ENCODE measurements around the gene SLC9A5. TPM values are rescaled to one million over a fixed set of nuclear protein-coding genes. Genes with fewer than 3 reads are reported as not detected.

The SLC9A5 gene
- total and polyA plus RNA-seq, 4 donors = 0.05 to 0.25 (median 0.09) TPM; not detected in 1

- Histone ChIP-seq H3K27me3 (ENCODE audit: control insufficient read depth in 4 of 4, insufficient read depth in 4 of 4, low read length in 3 of 4) (no peaks in the 10 kb centered on the region), H3K9ac (ENCODE audit: low read depth in 1 of 2, low read length in 2 of 2) (no peak overlapping the region), H3K9me3 (ENCODE audit: control insufficient read depth in 4 of 4, low read length in 3 of 4) (no peaks in the 10 kb centered on the region), H3K4me3 (ENCODE audit: low read depth in 1 of 3, low read length in 3 of 3) (no peak overlapping the region), H3K27ac (ENCODE audit: low read depth in 1 of 2, low read length in 2 of 2) (no peak overlapping the region), H3K36me3 (ENCODE audit: control insufficient read depth in 4 of 4, insufficient read depth in 3 of 4, low read depth in 1 of 4, low read length in 3 of 4) (peaks cover 0 to 16% (median 2%) of the 10 kb centered on the region in 4 donors), H3K4me1 (ENCODE audit: control insufficient read depth in 4 of 4, insufficient read depth in 4 of 4, low read length in 3 of 4) (peaks cover 0 to 7% (median 0%) of the 10 kb centered on the region in 4 donors)
- DNase-seq (ENCODE audit: low spot score) = no peak
- 88% methylated on average over 17 of the region's 17 CpGs for WGBS
- no peak for TF ChIP-seq SP1 (IDR thresholded peaks at IDR 0.05)
- no peak for TF ChIP-seq ATF3 (IDR thresholded peaks at IDR 0.05)
- TF ChIP-seq RXRA (IDR thresholded peaks at IDR 0.05) = no peak
Observed at GRCh38 chr16:67235816-67236562, 12.8 kb upstream of the SLC9A5 start.

- Histone ChIP-seq H3K36me3 (ENCODE audit: control insufficient read depth in 4 of 4, insufficient read depth in 3 of 4, low read depth in 1 of 4, low read length in 3 of 4) (peaks cover 0 to 16% (median 2%) of the 10 kb centered on the region in 4 donors), H3K9me3 (ENCODE audit: control insufficient read depth in 4 of 4, low read length in 3 of 4) (no peaks in the 10 kb centered on the region), H3K4me3 (ENCODE audit: low read depth in 1 of 3, low read length in 3 of 3) (no peak overlapping the region), H3K9ac (ENCODE audit: low read depth in 1 of 2, low read length in 2 of 2) (no peak overlapping the region), H3K27ac (ENCODE audit: low read depth in 1 of 2, low read length in 2 of 2) (no peak overlapping the region), H3K4me1 (ENCODE audit: control insufficient read depth in 4 of 4, insufficient read depth in 4 of 4, low read length in 3 of 4) (peaks cover 0 to 3% (median 1%) of the 10 kb centered on the region in 4 donors), H3K27me3 (ENCODE audit: control insufficient read depth in 4 of 4, insufficient read depth in 4 of 4, low read length in 3 of 4) (no peaks in the 10 kb centered on the region)
- peak; percentile 79 for DNase-seq (ENCODE audit: low spot score)
- WGBS = 73% methylated on average over 50 of the region's 50 CpGs
- TF ChIP-seq FOXA1 (IDR thresholded peaks at IDR 0.05) (no peak), RXRA (IDR thresholded peaks at IDR 0.05) (no peak), JUND (IDR thresholded peaks at IDR 0.05) (no peak), REST (IDR thresholded peaks at IDR 0.05) (no peak), YY1 (IDR thresholded peaks at IDR 0.05) (no peak), GABPA (IDR thresholded peaks at IDR 0.05 in 1 of 2, conservative IDR thresholded peaks at IDR 0.05 in 1 of 2) (no peak), ZBTB33 (IDR thresholded peaks at IDR 0.05) (no peak), SP1 (IDR thresholded peaks at IDR 0.05) (no peak), ATF3 (IDR thresholded peaks at IDR 0.05) (no peak), MAX (IDR thresholded peaks at IDR 0.05) (no peak), FOXA2 (IDR thresholded peaks at IDR 0.05) (no peak), NR2F2 (IDR thresholded peaks at IDR 0.05) (no peak), EGR1 (IDR thresholded peaks at IDR 0.05; ENCODE audit: low read depth in 2 of 2) (no peak), RAD21 (IDR thresholded peaks at IDR 0.05) (no peak)
Observed at GRCh38 chr16:67236563-67237395, 12.0 kb upstream of the SLC9A5 start.
